MM.1S (cell line): Measurements from ENCODE around the gene ANKRD24.

Experiments
- EZH2phosphoT487 ChIP-seq: fragments of 300-600 bp; sonication (generic); IDR thresholded peaks from 2 replicates; pipeline ENCODE4 v1.6.1; 2018; ENCODE audit warnings: antibody characterized with exemption, low read length
- TF ChIP-seq, protein P1 (sequence below): fragments of 300-600 bp; sonication (generic); IDR thresholded peaks from 2 replicates; pipeline ENCODE4 v1.5.1; 2016; ENCODE audit warnings: antibody characterized with exemption, low read length, mixed read lengths

DNA sequence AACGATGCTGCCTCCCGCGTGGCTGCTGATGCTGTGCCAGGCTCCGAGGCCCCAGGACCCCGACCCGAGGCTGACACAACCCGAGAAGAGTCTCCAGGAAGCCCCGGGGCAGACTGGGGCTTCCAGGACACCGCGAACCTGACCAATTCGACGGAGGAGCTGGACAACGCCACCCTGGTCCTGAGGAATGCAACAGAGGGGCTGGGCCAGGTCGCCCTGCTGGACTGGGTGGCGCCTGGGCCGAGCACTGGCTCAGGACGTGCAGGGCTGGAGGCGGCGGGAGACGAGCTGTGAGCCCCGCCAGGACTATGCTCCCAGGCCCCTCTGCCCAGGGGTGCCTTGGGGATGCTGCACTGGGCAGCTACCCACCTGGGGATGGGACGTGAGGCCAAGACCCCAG lies 10.8 kb upstream of the ANKRD24 start:
- TF ChIP-seq, protein P1, sequence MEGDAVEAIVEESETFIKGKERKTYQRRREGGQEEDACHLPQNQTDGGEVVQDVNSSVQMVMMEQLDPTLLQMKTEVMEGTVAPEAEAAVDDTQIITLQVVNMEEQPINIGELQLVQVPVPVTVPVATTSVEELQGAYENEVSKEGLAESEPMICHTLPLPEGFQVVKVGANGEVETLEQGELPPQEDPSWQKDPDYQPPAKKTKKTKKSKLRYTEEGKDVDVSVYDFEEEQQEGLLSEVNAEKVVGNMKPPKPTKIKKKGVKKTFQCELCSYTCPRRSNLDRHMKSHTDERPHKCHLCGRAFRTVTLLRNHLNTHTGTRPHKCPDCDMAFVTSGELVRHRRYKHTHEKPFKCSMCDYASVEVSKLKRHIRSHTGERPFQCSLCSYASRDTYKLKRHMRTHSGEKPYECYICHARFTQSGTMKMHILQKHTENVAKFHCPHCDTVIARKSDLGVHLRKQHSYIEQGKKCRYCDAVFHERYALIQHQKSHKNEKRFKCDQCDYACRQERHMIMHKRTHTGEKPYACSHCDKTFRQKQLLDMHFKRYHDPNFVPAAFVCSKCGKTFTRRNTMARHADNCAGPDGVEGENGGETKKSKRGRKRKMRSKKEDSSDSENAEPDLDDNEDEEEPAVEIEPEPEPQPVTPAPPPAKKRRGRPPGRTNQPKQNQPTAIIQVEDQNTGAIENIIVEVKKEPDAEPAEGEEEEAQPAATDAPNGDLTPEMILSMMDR, result no peak
- TF ChIP-seq EZH2phosphoT487, result no peak
